Peyer's patch (tissue), 4 donors: ENCODE data around the gene KISS1. TPM values are rescaled to one million over a fixed set of nuclear protein-coding genes. Genes with fewer than 3 reads are reported as not detected.

Experiments used
- DNase-seq, 3 donors: peaks; one replicate each; pipeline ENCODE4 v3.0.0-alpha.2; 2017 to 2019
- H3K27ac ChIP-seq, 4 donors: fragments of 200-600 bp; sonication (generic); one replicate each; pipeline ENCODE4 v1.5.1; 2016 to 2019
- H3K27me3 ChIP-seq, 2 donors: fragments of 200-600 bp; sonication (generic); one replicate each; pipeline ENCODE4 v1.5.1; 2019
- H3K36me3 ChIP-seq, 3 donors: fragments of 200-600 bp; sonication (generic); one replicate each; pipeline ENCODE4 v1.5.1; 2016 to 2019
- H3K4me1 ChIP-seq, 4 donors: fragments of 200-600 bp; sonication (generic); one replicate each; pipeline ENCODE4 v1.5.1; 2016 to 2019
- H3K4me3 ChIP-seq, 4 donors: fragments of 200-600 bp; sonication (generic); 1 replicate in 3 of 4; 2 replicates in 1 of 4; pipeline ENCODE4 v1.5.1; 2016 to 2019; ENCODE audit warnings: mild to moderate bottlenecking in 1 of 4
- H3K9me3 ChIP-seq, 4 donors: fragments of 200-600 bp; sonication (generic); one replicate each; pipeline ENCODE4 v1.5.1; 2016 to 2019; ENCODE audit warnings: mild to moderate bottlenecking in 1 of 4
- POLR2A ChIP-seq, 2 donors: fragments of 450-650 bp; IDR thresholded peaks; one replicate each; pipeline ENCODE4 v1.5.1; 2017; ENCODE audit warnings: antibody characterized with exemption in 2 of 2, mild to moderate bottlenecking in 2 of 2, moderate library complexity in 2 of 2
- total RNA-seq, 4 donors: library from RNA; depleted of rRNA; stranded (reverse); fragments of >200 nt; gene quantifications; one replicate each; pipeline ENCODE4 v1.1.0, GENCODE V29; 2016
- TF ChIP-seq, protein P1 (sequence below), 6 experiments: fragments of 450-650 bp in 4 of 6; fragments of 200-600 bp in 2 of 6; sonication (generic) in 1 of 6; IDR thresholded peaks; one replicate each; pipeline ENCODE4 v1.5.1; 2017 to 2019; ENCODE audit warnings: antibody characterized with exemption in 6 of 6, mild to moderate bottlenecking in 3 of 6, moderate library complexity in 1 of 6

Gene KISS1
- total RNA-seq, 4 donors from 2014 or later = 3.0 to 7.0 TPM; not detected in 2

DNA sequence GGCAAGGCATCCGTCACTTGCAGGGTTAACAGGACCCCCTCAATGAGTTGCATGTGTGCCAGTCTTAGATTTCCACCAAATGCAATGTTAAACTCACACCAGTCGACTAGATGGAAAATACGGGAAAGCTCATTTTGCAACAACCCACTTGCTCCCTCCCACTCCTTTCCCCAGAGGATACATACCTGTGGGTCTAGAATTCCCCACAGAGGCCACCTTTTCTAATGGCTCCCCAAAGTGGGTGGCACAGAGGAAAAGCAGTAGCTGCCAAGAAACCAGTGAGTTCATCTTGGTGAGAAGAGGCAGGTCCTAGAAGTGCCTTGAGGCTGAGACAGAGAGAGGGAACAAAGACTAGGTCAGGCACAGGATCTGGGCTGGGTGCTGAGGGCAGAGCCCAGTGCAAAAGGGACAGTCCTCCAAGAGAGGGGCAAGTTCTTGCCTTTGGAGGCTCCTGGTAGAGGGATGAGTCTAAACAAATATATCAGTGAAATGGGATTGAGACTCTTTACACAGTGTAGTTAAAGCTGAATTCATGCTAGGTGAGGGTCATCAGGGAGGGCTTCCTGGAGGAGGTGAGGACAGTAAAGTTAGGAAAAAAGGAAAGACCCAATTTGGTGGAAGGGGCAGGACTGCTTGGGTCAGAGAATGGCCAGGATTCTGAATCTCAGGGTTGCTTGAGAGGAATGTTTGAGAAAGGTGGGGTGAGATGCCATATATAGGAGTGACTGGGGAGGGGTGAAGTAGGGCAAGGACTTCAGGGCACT lies 3.5 kb downstream of the KISS1 start:
- TF ChIP-seq POLR2A (IDR thresholded peaks at IDR 0.05) = no peak
- TF ChIP-seq, protein P1, sequence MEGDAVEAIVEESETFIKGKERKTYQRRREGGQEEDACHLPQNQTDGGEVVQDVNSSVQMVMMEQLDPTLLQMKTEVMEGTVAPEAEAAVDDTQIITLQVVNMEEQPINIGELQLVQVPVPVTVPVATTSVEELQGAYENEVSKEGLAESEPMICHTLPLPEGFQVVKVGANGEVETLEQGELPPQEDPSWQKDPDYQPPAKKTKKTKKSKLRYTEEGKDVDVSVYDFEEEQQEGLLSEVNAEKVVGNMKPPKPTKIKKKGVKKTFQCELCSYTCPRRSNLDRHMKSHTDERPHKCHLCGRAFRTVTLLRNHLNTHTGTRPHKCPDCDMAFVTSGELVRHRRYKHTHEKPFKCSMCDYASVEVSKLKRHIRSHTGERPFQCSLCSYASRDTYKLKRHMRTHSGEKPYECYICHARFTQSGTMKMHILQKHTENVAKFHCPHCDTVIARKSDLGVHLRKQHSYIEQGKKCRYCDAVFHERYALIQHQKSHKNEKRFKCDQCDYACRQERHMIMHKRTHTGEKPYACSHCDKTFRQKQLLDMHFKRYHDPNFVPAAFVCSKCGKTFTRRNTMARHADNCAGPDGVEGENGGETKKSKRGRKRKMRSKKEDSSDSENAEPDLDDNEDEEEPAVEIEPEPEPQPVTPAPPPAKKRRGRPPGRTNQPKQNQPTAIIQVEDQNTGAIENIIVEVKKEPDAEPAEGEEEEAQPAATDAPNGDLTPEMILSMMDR (IDR thresholded peaks at IDR 0.05) = no peak
- Histone ChIP-seq H3K27ac (no peak overlapping the region), H3K4me3 (no peak overlapping the region), H3K4me1 (no peaks in the 10 kb centered on the region), H3K36me3 (no peaks in the 10 kb centered on the region), H3K9me3 (no peaks in the 10 kb centered on the region), H3K27me3 (no peaks in the 10 kb centered on the region)
- DNase-seq = peak in 1 of 3 donors; percentile 30

DNA sequence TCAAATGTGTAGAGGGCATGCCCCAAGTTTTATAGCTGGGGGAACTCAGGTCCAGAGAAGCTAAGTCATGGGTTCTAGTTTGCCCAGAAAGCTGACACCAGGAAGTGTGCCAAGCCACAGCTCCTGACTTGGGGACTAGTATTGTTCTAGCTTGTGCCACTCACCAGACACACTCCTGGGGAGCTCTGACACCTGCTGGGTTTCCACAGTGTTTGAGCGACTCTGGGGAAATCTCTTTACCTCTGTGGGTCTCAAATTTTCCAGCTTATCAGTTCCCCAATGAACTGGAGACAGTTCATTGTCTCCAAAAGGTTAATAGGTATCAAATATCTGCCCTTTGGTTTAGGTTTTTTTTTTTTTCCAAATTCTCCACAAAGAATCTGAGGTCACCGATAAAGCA lies 4.2 kb downstream of the KISS1 start:
- Histone ChIP-seq H3K4me1 (no peaks in the 10 kb centered on the region), H3K36me3 (no peaks in the 10 kb centered on the region), H3K4me3 (no peak overlapping the region), H3K27me3 (no peaks in the 10 kb centered on the region), H3K9me3 (no peaks in the 10 kb centered on the region), H3K27ac (no peak overlapping the region)
- TF ChIP-seq POLR2A (IDR thresholded peaks at IDR 0.05) = no peak
- TF ChIP-seq, protein P1 (IDR thresholded peaks at IDR 0.05) = no peak
- no peak for DNase-seq

DNA sequence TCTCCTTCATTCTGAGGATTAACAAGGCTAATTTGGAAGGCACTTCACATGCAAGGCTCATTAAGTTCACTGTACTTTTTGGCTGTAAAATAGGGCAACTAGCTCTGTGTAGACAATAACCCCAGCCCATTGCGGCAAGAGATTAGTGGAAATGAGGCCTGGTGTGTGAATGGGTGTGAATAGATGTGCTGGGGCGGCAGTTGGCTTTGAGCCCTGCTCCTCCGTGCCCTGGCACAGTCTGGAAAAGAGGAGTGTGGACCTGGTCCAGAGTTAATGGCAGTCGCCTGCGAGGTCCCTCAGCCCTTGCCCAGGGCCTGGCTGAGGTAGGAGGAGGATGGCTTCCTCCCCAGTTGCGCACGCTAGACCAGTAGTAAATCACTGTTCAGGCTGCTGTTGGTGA lies 4.8 kb downstream of the KISS1 start:
- Histone ChIP-seq H3K27ac (peak overlapping the region in 1 of 4 donors; percentile 50), H3K4me1 (no peaks in the 10 kb centered on the region), H3K9me3 (no peaks in the 10 kb centered on the region), H3K27me3 (no peaks in the 10 kb centered on the region), H3K36me3 (no peaks in the 10 kb centered on the region), H3K4me3 (no peak overlapping the region)
- no peak for DNase-seq
- TF ChIP-seq POLR2A (IDR thresholded peaks at IDR 0.05) = no peak
- TF ChIP-seq, protein P1 (IDR thresholded peaks at IDR 0.05) = no peak

DNA sequence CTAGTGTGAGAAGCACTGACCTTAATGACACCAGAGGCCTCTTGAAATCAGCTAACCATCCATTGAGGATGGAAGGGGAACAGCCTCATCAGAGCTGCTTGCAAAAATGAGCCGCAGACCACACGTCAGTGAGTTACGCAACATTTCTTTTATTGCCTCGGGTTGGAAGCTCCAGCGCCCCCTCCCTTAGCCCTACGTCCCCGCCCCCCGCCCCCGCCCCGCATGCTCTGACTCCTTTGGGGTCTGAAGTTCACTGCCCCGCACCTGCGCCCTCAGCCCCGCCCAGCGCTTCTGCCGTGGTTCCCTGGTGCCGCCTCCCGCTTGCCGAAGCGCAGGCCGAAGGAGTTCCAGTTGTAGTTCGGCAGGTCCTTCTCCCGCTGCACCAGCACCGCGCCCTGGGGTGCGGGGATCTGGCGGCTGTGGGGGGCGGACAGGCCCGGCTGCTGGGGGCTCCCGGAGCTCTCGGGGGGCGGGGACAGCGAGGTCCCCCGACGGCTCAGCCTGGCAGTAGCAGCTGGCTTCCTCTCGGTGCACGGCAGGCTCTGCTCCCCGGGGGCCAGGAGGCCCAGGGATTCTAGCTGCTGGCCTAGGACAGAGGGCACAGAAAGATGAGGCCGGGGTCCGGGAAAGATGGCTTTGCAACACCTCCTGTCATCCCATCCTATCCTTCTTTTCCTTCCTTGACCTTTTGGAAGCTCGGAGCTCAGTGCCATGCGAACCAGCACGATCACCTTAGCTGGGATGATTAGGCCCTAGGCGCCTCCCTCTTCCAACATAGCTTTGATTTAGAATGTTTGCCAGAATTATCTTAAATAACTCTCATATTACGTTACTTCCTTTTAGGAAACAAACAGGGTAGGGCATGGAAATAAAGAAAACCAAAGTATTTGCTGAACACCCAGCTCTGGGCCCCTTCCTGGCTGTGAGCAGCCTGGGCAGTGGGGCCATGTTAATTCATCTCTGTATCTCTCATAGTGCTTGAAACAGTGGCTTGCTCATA lies 5.8 kb downstream of the KISS1 start:
- Histone ChIP-seq H3K27ac (peak overlapping the region in 1 of 4 donors; percentile 50), H3K9me3 (no peaks in the 10 kb centered on the region), H3K27me3 (no peaks in the 10 kb centered on the region), H3K4me3 (peak overlapping the region in 3 of 4 donors; percentile 6 to 37 (median 34)), H3K36me3 (no peaks in the 10 kb centered on the region), H3K4me1 (no peaks in the 10 kb centered on the region)
- peak in 2 of 3 donors; percentile 75 to 84 for DNase-seq
- TF ChIP-seq, protein P1 (IDR thresholded peaks at IDR 0.05) = no peak
- no peak for TF ChIP-seq POLR2A (IDR thresholded peaks at IDR 0.05)

DNA sequence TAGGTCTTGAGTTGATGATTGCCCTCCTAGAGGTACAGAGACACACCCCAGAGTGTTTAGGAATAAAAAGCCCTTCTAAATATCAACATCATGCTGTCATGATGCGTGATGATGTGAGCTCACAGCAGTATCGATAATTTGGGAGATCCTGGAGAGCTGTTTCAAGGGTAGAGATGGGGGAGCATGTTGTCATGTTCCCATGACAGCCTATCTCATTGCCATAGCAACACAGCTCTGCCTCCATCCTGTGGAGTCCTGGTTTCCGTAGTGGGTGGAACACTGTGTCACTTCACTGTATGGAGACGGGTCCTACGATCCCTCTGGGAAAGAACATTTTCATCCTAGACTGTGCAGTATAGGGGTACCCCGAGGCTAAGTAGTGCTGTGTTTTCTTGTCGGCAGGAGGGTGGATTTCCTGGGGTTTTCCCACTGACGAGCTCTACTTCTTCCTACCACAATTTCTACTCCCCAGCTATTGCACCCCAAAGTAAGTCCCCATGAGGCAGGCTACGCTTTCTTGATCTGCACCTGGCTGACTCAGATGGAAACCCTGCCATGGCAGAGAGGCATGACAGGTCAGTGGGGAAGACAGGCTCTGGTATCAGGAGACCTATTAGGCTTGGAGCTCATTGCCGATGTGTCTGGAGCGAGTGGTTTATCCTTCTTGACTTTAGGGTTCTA lies 7.2 kb downstream of the KISS1 start:
- H3K27ac ChIP-seq = no peak overlapping the region
- no peaks in the 10 kb centered on the region for H3K27me3 ChIP-seq
- H3K9me3 ChIP-seq = no peaks in the 10 kb centered on the region
- H3K36me3 ChIP-seq = no peaks in the 10 kb centered on the region
- H3K4me1 ChIP-seq = no peaks in the 10 kb centered on the region
- H3K4me3 ChIP-seq = no peak overlapping the region
- peak in 1 of 3 donors; percentile 13 for DNase-seq
- TF ChIP-seq, protein P1 (IDR thresholded peaks at IDR 0.05) = no peak
- TF ChIP-seq POLR2A (IDR thresholded peaks at IDR 0.05) = no peak
